HG03097 (cell line): ENCODE results near the gene SDK1.

Experiments used
- ATAC-seq: cut with Tn5 transposase; IDR thresholded peaks from one replicate; pipeline ENCODE4 v1.9.1; 2021; ENCODE audit not compliant: unreplicated experiment, low FRiP score

The SDK1 gene

DNA sequence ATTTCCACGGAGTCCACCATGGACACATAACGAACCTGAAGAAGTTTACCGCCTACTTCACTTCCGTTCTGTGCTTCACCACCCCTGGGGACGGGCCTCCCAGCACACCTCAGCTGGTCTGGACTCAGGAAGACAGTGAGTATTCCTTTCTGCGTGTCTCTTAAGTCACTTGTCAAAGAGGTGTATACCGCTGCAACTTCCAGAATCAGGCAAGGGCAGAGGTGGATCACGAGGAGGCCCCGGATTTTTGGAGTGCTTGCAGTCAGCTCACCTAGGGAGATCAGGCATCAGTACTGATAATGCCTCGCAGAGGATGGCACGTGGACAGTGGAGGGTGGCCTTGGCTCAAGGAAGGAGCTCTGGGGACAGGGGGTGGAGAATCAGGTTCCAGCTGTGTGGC, 750.6 kb downstream of the SDK1 start:
- ATAC-seq, result no peak

DNA sequence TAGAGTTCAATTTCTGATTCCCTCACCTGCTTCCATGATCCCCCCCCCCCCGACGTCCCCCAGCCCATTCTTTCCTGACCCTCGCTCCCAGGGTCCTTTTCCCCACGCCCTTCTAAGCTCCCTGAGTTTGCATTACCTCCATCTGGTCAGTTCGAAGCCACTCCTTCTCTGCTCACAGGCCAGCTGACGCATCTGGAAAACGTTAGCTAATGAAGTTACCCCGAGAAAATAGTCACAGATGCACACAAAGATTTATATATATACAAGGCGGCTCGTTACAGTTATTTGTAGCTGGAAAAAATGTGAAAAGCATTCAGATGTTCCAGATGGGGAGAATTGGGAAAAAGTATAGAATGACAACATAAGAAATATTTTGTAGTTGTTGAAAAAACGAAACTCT, 751.1 kb downstream of the SDK1 start:
- no peak for ATAC-seq

DNA sequence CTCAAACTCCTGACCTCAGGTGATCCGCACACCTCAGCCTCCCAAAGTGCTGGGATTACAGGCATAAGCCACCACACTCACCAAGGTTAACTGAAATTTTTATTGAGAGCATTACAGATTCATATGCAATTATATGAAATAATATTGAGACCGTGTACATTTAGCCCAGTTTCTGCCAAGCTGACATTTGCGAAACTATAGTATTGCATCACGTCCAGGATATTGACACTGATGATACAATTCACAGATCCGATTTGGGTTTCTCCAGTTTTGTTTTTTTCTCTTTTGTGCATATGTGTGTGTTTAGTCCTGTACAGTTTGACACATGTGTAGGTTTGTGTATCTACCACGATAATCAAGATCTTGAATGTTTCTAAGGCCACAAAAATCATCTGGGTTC, 753.1 kb downstream of the SDK1 start:
- ATAC-seq, result no peak

DNA sequence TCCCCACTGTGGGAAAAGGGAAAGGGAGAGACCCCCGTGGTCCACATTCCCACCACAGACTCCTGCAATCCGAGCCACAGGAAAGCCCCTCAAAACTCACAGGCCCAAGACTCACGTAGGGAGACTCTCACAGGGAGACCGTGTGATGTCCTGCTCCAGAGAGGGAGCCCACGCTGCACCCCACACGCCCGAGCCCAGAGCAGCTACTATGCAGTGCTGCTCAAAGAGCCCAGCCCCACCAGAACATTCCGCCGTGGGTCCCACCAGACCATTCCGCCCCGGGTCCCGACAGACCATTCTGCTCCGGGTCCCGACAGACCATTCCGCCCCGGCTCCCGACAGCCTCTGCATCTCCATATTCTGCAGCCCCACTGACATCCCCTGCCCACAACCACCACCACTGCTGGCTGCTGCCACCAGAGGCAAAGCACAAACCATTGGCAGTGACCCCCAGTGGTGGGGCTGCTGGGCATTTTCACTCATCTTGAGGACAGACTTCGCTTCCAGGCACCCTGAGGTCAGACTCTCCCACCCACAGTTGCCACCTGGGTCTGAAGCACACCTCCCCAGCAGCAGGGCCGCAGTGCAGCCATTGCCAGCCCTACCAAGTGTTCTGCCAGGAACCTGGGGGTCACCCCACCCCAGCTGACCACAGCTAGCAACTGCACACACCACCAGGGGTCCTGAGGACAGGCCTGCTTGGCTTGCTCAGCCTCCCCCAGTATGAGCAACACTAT, 755.7 kb downstream of the SDK1 start:
- ATAC-seq, result no peak

DNA sequence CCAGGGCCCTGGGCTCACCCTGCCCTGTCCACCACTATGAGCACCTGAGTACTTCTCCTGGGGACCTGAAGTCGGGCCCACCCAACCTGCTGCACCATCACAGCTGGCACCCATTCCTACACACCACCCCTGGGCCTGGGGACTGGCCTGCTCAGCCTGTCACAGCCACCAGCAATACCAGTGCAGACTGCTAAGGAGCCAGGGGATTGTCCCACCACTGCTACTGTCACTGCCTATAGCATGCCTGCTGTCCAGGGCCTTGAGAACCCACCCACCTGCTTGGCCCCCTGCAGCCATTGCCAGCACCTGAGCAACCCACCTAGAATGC, 756.2 kb downstream of the SDK1 start:
- no peak for ATAC-seq

DNA sequence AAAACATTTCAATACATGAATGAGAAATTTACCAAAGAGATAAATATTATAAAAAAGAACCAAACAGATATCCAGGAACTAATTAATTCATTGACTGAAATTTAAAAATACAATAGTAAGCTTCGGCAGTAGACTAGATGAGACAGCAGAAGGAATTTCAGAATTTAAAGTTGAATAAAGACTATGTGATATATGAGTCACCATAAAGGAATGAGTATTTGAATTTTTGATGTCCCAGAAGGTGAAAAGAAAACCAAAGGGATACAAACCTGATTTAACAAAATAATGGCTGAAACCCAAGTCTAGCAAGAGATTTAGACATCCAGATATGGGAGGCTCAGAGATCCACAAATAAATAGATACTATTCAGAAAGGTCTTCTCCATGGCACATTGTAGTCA, 757.1 kb downstream of the SDK1 start:
- ATAC-seq, result no peak

DNA sequence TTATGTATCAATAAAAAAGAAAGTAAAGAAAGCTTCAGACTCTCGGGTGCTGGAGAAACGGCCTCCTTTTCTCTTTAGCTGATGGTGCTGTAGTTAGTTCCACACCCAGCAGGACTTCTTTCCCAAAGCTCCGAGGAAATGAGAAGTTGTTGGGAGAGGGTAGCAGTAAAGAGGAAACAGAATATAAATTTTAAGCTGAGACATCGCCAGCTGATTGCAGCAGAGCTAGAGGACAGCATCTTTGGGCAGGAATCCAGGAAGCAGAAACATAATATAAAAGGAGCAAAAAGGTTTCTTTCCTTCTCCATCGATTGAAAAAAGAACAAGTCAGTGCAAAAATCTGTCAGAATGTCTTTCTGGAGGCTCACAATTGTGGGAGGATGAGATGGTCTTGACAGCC, 764.1 kb downstream of the SDK1 start:
- ATAC-seq, result no peak

DNA sequence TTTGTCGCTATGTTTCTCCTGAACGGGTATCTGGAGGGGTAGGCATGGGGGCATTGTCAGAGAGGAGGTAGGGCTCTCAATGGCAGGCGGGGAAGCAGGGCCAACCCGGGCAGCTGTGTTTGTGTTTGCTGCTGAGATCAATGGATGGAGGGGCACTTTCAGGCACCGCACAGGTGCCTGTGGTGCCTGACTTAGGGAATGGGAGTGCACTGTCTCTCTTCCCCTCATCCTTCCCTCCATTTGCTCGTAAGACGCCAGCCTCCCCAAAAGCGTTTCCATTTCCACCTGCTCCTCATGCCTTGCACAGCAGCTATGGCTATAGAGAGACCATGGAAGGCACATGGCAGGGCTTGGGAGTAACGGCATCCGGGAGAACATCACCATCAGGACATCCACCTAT, 765.2 kb downstream of the SDK1 start:
- no peak for ATAC-seq

DNA sequence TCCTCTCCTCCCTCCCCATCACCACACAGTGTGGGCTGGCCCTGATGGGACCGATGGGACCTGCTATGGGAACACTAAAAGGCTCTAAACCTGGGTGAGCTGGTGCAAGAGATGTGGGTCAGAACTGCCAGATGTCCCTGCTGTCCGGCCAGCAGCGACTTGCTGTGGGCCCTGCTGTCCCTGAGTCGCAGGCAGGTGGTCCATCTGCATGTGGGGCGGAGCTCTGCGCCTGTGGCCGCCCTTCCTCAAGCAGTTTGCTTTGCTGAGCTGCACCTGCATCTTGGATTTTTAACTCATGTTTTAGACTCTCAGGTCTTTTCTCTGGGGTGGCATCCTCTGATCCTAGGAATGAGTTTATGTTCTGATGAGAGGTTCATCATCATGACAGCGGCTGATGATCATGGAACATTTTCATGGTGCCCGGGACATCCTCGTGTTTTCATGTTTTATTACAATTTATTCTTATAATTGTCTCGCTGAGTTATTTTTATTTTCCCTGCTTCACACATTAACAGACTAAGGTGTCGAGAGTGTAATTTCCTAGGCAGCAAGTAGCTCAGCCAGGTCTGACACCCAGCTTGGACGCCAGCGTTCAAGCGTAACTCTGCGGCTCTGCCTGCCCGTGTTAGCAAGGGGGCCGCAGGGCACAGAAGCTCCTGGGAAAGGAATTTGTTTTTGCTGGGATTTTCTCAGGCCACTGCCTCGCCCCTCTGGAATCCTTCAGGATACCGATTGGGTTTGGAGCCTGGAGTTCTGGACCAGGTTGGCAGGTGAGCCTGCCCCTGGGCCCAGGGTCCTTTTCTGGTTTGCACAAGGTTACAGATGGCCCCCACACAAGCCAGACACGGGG, 765.8 kb downstream of the SDK1 start:
- ATAC-seq, result no peak

DNA sequence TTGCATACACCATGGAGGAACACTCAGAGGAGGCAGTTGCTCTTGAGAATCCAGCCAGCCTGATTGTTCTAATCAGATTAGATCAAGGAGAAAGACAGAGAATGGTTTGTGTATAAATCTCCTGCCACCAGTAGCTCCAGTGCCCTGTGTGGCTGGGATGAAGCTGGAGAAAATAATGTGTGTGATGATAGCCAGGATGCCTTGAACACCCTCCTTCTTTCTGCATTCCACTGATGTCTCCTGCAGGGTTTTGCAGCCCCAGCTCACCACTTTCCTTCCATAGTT, 766.4 kb downstream of the SDK1 start:
- no peak for ATAC-seq

DNA sequence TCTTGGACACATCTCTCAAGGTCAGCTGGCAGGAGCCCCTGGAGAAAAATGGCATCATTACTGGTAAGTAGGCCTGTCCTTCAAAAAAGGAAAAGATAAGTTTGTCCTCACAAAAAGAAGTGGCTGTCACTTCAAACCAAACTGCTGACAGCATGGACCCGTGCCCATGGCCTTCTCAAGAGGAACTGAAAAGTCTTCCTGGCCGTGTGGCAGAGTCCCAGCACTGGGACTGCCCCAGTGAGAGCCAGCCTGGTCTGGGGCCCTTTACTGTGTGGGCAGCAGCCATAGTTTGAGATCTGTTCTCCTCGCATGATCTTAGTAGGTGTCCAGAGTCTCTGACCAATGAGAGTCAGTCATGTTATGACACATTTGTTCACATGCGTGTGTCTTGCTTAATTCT, 766.8 kb downstream of the SDK1 start:
- ATAC-seq, result no peak

DNA sequence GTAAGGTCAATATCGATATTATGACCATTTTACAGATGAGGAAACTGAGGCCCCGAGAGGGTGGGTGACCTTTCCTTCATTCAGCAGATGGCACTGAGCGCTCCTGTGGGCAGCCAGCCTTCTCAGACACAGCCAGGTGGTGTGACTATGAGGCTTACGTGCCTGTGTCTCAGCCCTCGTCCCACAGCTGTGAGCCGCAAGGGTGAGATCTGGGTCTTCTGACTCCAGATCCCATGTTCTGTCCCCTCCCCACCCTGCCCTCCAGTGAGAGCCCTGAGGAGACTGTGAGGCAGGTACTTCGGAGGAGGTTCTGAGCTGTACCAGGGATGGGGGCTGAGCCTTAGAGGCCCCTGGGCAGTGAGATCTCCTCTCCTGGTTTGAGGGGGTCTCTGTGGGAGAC, 767.2 kb downstream of the SDK1 start:
- ATAC-seq, result no peak

DNA sequence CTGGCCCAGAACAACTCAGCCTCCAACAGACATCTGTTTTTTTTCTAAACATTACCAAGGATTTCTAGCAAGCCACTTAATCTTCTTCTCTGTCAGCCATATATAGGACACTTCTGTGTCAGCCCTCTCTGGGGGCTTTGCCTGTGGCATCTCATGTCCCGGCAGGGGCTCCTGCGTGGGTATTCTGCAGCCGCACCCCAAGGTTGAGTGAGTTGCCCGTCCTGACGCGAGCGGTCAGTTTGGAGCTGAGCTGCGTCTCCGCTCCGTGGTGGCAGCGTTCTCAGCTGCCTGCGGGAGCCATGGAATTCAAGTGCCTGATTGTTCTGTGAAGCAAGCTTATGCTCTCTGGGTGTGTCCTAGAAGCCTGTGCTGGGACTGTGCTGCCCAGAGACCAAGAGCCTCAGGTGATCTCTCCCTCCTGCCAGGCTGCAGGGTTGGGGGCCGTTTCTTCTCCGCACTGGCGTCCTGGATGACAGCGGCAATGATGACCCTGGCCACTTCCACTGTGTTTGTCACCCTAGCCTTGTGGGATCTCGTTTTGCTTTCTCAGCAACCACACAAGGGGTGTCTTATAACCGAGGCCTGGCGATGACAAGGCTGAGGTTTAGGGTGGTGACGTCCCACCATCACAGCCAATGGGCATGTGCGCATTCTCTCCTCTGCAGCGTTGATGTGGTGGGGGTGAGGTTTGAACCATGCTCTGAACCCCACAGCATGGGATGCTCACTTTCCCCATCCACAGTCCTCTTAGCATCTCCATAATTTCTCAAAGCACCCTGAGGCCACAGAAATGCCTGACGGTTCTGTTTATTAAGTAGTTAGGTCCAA, 768.4 kb downstream of the SDK1 start:
- no peak for ATAC-seq

DNA sequence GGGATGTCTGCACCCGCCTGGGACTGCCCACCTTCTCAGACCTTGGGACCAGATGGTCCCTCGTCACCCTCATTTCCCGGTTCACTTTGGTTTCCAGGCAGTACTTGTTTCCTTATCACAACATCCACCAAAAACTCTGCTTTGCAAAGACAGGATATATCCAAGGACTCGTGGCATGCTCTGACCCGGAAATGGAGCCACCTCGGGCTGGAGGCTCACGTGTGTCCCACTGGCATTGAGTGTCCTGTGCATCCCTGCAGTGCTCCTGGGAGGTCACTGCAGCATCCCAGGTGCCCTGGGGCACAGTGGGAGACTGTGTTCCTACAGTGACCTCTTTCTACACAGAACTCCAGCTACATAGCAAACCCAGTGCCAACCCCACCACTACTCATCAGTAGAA, 769.2 kb downstream of the SDK1 start:
- no peak for ATAC-seq

DNA sequence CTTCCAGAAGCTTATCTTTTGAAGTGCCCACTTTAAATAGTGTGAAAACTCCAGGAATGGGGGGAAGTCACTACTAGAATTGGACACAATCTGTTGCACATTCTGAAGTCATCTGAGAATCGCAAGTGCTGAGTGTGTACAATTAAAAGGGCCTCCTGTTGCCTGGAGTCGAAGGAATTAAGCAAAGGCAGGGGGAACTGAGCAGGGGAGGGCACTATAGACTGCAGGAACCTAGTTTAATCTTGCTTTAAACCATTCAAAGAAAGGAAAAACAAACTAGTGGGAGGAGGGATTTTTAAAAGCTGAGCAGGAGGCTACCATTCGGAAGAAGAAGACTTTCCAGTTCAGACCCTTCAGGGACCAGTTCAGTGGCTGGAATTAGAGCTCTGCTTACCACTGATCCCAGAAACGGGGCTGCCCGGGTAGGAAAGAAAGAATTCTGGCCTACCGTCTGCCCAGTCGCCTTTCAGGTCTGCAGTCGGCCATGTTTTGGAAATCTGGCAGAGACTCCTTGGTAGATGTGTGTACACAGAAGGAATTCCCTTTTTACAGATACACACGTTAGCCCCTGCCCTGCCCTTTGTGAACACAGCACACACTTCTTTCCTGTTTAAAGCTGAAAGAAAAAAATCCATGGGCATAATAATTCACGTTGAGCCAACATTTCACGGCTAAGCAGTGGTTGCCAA, 770.5 kb downstream of the SDK1 start:
- ATAC-seq, result no peak

DNA sequence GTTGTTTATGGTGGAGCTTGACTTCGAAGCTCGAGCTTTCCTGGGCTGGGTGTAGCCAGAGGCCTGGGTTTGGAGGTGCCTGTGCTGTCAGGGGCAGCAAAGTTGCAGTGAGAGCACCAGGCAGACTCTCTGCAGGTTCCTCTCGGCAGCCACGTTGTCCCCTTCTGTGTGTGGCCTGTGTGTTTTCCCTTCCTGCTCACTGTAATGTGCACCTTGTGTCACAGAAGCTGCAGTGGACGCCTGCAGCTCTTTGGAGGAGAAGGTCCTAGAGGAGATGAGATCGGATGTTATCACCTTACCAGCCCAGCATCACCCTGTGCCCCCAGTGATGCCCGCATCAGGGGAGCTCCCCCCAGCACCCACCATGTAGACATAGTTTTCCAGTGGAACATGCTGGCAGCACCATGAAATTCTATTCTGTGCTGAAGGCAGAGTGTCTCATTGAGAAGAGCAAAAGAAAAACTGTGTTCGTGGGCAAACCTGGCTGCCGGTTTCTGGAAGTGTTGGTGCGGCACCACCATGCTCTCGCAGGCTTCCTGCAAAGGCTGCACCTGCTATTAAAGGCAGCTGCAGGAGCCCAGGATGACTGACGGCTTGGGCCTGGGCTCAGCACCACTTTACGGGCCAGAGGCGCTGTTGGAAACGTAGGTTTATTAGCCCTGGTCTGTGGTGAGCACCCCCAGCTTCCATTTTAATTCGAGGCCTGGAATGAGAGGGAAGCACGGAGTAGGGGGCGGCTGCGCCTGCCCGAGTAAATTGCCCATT, 771.3 kb downstream of the SDK1 start:
- no peak for ATAC-seq

DNA sequence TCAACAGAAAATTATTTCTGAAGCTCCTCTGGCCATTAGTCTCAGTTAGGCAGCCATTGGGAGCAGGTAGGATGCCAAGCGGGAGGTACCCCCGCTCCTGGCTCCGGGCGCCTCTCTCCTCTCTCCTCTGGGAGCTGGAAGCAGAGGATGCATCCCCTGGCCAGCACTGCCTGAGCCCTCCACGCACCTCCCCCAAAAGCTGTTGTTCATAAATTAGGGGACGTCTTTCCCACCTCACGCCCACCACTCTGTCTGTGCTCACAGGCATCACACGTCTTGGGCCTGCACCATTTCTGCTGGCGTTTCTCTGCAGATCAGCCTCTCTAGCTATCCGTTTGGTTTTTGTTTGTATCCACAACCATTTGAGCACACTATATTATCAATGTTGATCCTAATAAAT, 772.0 kb downstream of the SDK1 start:
- ATAC-seq, result no peak

DNA sequence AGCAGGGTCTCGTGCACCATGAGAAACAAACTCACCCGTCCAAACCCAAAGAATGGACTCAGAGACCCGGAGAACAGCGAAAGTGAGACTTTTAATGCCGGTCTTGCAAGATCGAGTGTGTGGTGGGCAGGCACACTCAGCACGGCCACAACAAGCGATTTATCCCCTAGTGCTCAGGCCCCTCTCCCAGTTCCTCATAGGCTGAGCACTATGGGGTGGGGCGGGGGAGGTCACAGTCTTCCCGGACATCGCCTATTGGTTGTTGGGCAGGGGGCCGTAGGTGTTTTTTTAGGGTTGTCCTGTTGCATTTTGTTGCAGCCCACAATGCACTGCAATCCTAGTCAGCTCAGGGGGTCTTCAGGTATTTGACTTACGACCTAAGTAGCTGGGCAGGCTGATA, 772.7 kb downstream of the SDK1 start:
- ATAC-seq, result no peak

DNA sequence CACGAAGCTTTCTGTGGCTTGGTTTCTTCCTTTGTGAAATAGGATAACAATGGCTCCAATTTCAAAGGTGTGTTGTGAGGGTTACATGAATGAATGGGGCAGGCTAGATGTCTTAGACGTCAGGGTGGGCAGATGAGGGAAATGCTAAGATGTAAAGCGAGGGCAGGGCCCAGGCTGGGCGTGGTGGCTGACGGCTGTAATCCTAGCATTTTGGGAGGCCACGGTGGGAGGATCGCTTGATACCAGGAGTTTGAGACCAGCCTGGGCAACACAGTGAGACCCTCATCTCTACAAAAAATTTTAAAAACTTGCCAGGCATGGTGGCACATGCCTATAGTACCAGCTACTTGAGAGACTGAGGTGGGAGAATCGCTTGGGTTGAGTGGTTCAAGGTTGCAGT, 773.4 kb downstream of the SDK1 start:
- no peak for ATAC-seq

DNA sequence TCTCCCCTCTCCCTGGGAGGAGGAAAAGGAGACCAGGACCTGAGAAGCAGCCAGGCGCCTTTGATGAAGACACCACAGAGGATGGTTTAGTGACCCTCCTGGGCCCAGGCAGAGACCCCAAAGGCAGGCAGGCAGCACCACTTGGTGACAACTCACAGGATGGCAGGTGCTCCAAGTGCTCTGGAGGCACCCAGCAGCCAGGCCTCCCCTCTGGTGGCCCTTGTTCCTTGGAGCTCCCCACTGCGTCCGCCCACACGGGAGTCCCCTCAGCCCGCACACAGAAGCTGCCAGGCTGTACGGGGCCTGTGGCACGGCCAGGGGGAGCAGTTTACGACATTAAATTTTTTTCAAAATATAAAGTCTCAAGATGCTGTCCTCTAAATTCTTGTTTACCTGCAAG, 773.9 kb downstream of the SDK1 start:
- ATAC-seq, result no peak
